ENCODE results near the gene PPP2R2D.

PPP2R2D gene

DNA sequence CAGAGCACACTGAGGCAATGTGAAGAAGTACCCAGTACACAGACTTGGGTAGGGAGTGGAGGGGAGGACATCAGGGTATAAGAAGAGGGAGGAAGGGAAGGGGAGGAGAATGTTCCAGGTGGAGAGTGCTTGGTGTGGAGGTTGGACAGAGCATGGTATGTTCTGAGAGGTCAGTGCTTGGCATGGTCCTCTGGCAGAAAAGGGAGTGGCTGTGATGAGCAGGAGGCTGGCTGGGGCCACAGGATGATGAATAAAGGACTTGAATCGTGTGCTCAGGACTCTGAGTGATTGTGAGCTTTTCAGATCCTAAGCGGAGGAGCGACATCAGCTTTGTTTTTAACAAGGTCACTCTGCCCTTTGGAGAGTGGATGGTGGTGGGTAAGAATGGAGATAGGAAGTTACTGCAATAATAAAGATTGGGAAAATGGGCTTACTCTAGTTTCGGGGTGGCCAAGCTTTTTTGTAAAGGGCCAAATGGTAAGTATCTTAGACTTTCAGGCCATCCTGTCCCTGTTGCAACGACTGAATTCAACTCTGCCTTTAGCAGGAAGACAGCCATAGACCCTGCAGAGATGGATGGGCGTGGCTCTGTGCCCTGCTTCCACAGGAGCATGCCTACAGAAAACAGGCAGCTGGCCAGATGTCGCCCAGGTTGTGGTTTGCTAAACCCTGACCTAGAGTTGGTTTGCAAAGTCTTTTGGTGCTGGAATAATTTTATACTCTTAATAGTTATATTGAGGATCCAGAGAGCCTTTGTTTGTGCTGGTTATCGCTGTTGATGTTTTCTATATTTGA is 8.4 kb downstream of the PPP2R2D start:
- Histone ChIP-seq H3K36me3 (ENCODE audit: control insufficient read depth, insufficient read depth, low read length) (peaks cover 3% of the 10 kb centered on the region), H3K27me3 (replicated peaks; ENCODE audit: control insufficient read depth, insufficient read depth, low read length) (no peaks in the 10 kb centered on the region), H3K4me3 (replicated peaks; ENCODE audit: low read depth, low read length) (no peak overlapping the region)
- TF ChIP-seq, protein P1, sequence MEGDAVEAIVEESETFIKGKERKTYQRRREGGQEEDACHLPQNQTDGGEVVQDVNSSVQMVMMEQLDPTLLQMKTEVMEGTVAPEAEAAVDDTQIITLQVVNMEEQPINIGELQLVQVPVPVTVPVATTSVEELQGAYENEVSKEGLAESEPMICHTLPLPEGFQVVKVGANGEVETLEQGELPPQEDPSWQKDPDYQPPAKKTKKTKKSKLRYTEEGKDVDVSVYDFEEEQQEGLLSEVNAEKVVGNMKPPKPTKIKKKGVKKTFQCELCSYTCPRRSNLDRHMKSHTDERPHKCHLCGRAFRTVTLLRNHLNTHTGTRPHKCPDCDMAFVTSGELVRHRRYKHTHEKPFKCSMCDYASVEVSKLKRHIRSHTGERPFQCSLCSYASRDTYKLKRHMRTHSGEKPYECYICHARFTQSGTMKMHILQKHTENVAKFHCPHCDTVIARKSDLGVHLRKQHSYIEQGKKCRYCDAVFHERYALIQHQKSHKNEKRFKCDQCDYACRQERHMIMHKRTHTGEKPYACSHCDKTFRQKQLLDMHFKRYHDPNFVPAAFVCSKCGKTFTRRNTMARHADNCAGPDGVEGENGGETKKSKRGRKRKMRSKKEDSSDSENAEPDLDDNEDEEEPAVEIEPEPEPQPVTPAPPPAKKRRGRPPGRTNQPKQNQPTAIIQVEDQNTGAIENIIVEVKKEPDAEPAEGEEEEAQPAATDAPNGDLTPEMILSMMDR (IDR thresholded peaks at IDR 0.05; ENCODE audit: insufficient read depth, low read length, poor library complexity, severe bottlenecking): no peak
- no peak for DNase-seq (ENCODE audit: extremely low read depth, insufficient read length)

DNA sequence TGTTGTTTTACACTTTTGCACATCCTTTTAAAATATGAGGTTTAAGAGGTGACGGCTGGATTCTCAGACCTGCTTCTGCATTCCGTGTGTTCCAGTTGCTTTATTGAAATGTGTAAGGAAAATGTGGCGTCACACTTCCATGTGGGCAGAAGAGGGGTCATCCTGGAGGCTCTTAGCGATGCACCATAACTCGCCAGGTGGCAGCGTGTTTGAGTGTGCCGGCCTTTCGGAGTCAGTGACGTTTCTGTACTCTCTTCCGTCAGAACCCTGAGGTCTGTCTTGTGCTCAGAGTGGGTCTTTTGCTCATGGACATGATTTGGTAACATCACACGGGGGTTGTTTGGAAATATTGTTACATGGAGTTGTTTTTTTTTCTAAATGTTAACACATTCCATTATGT is 9.1 kb downstream of the PPP2R2D start:
- TF ChIP-seq, protein P1 (IDR thresholded peaks at IDR 0.05; ENCODE audit: insufficient read depth, low read length, poor library complexity, severe bottlenecking): no peak
- H3K36me3 ChIP-seq (ENCODE audit: control insufficient read depth, insufficient read depth, low read length): peaks cover 6% of the 10 kb centered on the region
- no peak overlapping the region for H3K4me3 ChIP-seq (replicated peaks; ENCODE audit: low read depth, low read length)
- no peaks in the 10 kb centered on the region for H3K27me3 ChIP-seq (replicated peaks; ENCODE audit: control insufficient read depth, insufficient read depth, low read length)
- DNase-seq (ENCODE audit: extremely low read depth, insufficient read length): no peak

DNA sequence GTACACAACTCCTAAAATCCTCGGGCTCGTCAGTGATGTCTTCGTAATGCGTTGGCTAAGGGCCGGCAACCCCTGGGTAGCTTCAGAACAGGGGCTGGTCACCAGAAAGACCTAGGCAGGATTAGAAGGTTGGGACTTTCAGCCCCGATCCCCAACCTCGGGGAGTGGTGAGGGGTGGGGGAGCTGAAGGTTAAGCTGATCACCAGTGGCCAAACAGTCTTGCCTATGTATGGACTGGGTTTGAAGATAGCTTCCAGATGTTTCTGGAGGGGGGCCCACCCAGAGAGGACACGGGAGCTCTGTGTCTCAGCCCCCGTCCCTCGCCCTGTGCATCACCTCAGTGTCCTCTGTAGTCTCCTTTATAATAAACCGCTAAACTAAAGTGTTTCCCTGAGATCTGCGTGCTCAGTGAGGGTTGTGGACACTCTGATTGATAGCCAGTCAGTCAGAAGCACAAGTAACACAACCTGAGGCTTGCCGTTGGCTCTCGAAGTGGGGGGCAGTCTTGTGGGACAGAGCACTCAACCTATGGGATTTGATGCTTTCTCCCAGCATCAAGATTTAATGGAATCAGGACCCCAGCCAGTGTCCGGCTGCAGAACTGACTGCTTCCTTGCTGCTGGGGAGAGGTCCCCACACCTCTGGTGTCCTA is 10.0 kb downstream of the PPP2R2D start:
- H3K36me3 ChIP-seq (ENCODE audit: control insufficient read depth, insufficient read depth, low read length): peaks cover 6% of the 10 kb centered on the region
- no peak overlapping the region for H3K4me3 ChIP-seq (replicated peaks; ENCODE audit: low read depth, low read length)
- no peaks in the 10 kb centered on the region for H3K27me3 ChIP-seq (replicated peaks; ENCODE audit: control insufficient read depth, insufficient read depth, low read length)
- DNase-seq (ENCODE audit: extremely low read depth, insufficient read length): no peak
- TF ChIP-seq, protein P1 (IDR thresholded peaks at IDR 0.05; ENCODE audit: insufficient read depth, low read length, poor library complexity, severe bottlenecking): no peak

DNA sequence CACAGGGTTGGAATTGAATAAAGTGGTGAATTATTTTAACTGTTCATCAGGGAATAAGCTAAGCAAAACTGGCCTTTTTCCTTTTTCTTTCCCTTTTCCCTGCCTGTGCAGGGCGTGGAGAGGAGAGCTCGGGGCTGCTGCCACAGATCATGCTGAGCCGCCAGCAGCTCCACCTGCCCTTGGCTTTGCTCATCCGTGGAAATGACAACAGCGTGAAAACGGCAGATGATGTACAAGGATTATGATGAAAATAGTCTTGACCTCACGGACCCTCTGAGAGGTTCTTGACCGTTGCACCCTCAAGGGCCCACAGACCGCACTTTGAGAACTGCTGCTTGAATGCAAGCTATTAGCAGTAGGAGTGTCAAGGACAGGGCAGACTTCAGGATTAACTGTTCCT is 10.6 kb downstream of the PPP2R2D start:
- H3K36me3 ChIP-seq (ENCODE audit: control insufficient read depth, insufficient read depth, low read length): peaks cover 6% of the 10 kb centered on the region
- no peak overlapping the region for H3K4me3 ChIP-seq (replicated peaks; ENCODE audit: low read depth, low read length)
- no peaks in the 10 kb centered on the region for H3K27me3 ChIP-seq (replicated peaks; ENCODE audit: control insufficient read depth, insufficient read depth, low read length)
- no peak for DNase-seq (ENCODE audit: extremely low read depth, insufficient read length)
- TF ChIP-seq, protein P1 (IDR thresholded peaks at IDR 0.05; ENCODE audit: insufficient read depth, low read length, poor library complexity, severe bottlenecking): no peak

DNA sequence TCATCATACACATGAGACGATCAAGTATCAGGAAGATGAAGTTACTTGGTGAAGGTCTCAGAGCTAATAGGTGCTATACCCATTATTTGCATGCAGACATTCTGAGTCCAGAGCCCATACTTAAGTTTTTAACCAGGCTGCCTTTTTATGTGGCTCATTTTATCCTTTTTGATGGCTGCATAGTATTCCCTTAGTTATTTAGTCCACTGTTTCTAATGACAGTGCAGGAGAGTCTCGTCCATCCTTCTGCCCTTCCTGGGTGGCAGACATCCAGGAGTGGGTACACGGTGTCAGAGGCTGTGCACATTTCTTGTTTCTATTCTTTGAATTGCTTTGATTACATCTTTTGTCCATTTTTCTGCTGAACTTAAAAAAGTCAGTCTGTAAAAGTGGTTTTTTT is 11.8 kb downstream of the PPP2R2D start:
- DNase-seq (ENCODE audit: extremely low read depth, insufficient read length): no peak
- no peak overlapping the region for H3K4me3 ChIP-seq (replicated peaks; ENCODE audit: low read depth, low read length)
- peaks cover 6% of the 10 kb centered on the region for H3K36me3 ChIP-seq (ENCODE audit: control insufficient read depth, insufficient read depth, low read length)
- no peaks in the 10 kb centered on the region for H3K27me3 ChIP-seq (replicated peaks; ENCODE audit: control insufficient read depth, insufficient read depth, low read length)
- TF ChIP-seq, protein P1 (IDR thresholded peaks at IDR 0.05; ENCODE audit: insufficient read depth, low read length, poor library complexity, severe bottlenecking): no peak

Measured in GM06990 (cell line).